Sigmoid colon (tissue), 4 donors: ENCODE results near the gene GPR15LG.

Experiments used
- CTCF ChIP-seq, 4 experiments: fragments of 450-650 bp in 3 of 4; fragments of 200-600 bp in 1 of 4; IDR thresholded peaks; one replicate each; pipeline ENCODE4 v1.5.1; 2016 to 2019; ENCODE audit warnings: antibody characterized with exemption in 4 of 4, mild to moderate bottlenecking in 3 of 4, moderate library complexity in 2 of 4
- POLR2AphosphoS5 ChIP-seq, 4 donors: sonication (generic); formaldehyde crosslinking; IDR thresholded peaks; one replicate each; pipeline ENCODE4 v1.6.1; 2017; ENCODE audit warnings: antibody characterized with exemption in 4 of 4

- TF ChIP-seq CTCF (IDR thresholded peaks at IDR 0.05): no peak
- no peak for TF ChIP-seq POLR2AphosphoS5 (IDR thresholded peaks at IDR 0.05)
These were observed 46.8 kb upstream of the GPR15LG start for GRCh38 chr10:84126785-84127167.
